HepG2 (cell line): ENCODE data around the gene APOC3. TPM values are rescaled to one million over a fixed set of nuclear protein-coding genes. Genes with fewer than 3 reads are reported as not detected.

ENCODE experiments used
- polyA plus RNA-seq, 8 experiments: library from polyadenylated mRNA; depleted of rRNA in 3 of 8; stranded (reverse) in 7 of 8; unstranded in 1 of 8; fragments of >200 nt; fragmentation: Illumina TruSeq in 4 of 8; extraction: Trizol in 4 of 8; gene quantifications; 2 replicates each; pipeline versions ENCODE4 v1.2.1 to v1.2.3, GENCODE V29; 2011 to 2016; ENCODE audit warnings: low read depth in 4 of 8, missing spikeins in 1 of 8, mixed read lengths in 1 of 8; ENCODE audit not compliant: insufficient read depth in 1 of 8
- total RNA-seq, 5 experiments: library from RNA; depleted of rRNA; stranded (reverse); fragments of >200 nt; fragmentation: Illumina TruSeq; extraction: Trizol; gene quantifications; 2 replicates each; pipeline ENCODE4 v1.2.3, GENCODE V29; 2016; ENCODE audit warnings: low read depth in 1 of 5

APOC3 gene
- total and polyA plus RNA-seq, 2 of the 13 experiments (the other 11 are each of a cell fraction or from before 2014, with no cell fraction given) = 314 to 687 TPM

Other genes with a start within 250 kb of the APOC3 start
- gene BUD13, start 56.9 kb upstream of the APOC3 start, total RNA-seq (2016; rRNA removed; fragmentation: Illumina TruSeq; extraction: Trizol) = 25.9 and 31.9 TPM in 2 replicates
- 13.3 and 13.6 TPM in 2 replicates for gene BUD13, start 56.9 kb upstream of the APOC3 start, polyA plus RNA-seq (2011; rRNA removed)
- gene ZPR1, start 41.9 kb upstream of the APOC3 start, total RNA-seq (2016; rRNA removed; fragmentation: Illumina TruSeq; extraction: Trizol) = 79.3 and 102 TPM in 2 replicates
- 40.0 and 45.2 TPM in 2 replicates for gene ZPR1, start 41.9 kb upstream of the APOC3 start, polyA plus RNA-seq (2011; rRNA removed)
- gene APOA5, start 38.0 kb upstream of the APOC3 start, total RNA-seq (2016; rRNA removed; fragmentation: Illumina TruSeq; extraction: Trizol) = 21.9 and 49.1 TPM in 2 replicates
- 44.0 and 61.4 TPM in 2 replicates for gene APOA5, start 38.0 kb upstream of the APOC3 start, polyA plus RNA-seq (2011; rRNA removed)
- gene APOA4, start 6.6 kb upstream of the APOC3 start, total RNA-seq (2016; rRNA removed; fragmentation: Illumina TruSeq; extraction: Trizol) = 1.8 and 3.8 TPM in 2 replicates
- gene APOA4, start 6.6 kb upstream of the APOC3 start, polyA plus RNA-seq (2011; rRNA removed) = 7.2 and 11.0 TPM in 2 replicates
- gene APOA1, start 7.7 kb downstream of the APOC3 start, total RNA-seq (2016; rRNA removed; fragmentation: Illumina TruSeq; extraction: Trizol) = 2,184 and 5,485 TPM in 2 replicates
- gene APOA1, start 7.7 kb downstream of the APOC3 start, polyA plus RNA-seq (2011; rRNA removed) = 1,973 and 2,476 TPM in 2 replicates